Activated naive CD8-positive, alpha-beta T cell treated with anti-CD3 and anti-CD28 coated beads, Interleukin-2, amount 10 ng/mL, durations not matched to agents 7 days and 5 days (primary cell): Measurements from ENCODE around the gene ZNF471. TPM values are rescaled to one million over a fixed set of nuclear protein-coding genes. Genes with fewer than 3 reads are reported as not detected.
A peak's percentile ranks its signal among the peaks of the same experiment; 100 is the strongest.

Source experiments
- ATAC-seq: fragments of 150-1000 bp; cut with Tn5 transposase; one replicate; pipeline ENCODE4 v1.10.0; 2021; ENCODE audit warnings: low read depth, moderate library complexity
- POLR2A ChIA-PET: fragments of 350-600 bp; sonication (Branson Sonifier 250); formaldehyde crosslinking; loops from one replicate; lab custom pipeline; 2021; ENCODE audit warnings: antibody characterized with exemption; lab: Charles Lee
- DNase-seq: peaks from one replicate; pipeline ENCODE4 v3.0.0; 2021
- H3K27ac Mint-ChIP-seq: one replicate; pipeline ENCODE4 v1.8.0; 2022; ENCODE audit warnings: mild to moderate bottlenecking, mixed read lengths
- H3K27me3 Mint-ChIP-seq: one replicate; pipeline ENCODE4 v1.8.0; 2022; ENCODE audit warnings: mild to moderate bottlenecking, moderate library complexity, mixed read lengths
- H3K36me3 Mint-ChIP-seq: one replicate; pipeline ENCODE4 v1.8.0; 2021; ENCODE audit warnings: mild to moderate bottlenecking, mixed read lengths
- H3K4me1 Mint-ChIP-seq: one replicate; pipeline ENCODE4 v1.8.0; 2021; ENCODE audit warnings: mixed read lengths
- H3K4me3 Mint-ChIP-seq: one replicate; pipeline ENCODE4 v1.8.0; 2022; ENCODE audit warnings: mild to moderate bottlenecking, moderate library complexity, mixed read lengths
- H3K9me3 Mint-ChIP-seq: one replicate; pipeline ENCODE4 v1.8.0; 2021; ENCODE audit warnings: mixed read lengths
- total RNA-seq, 2 experiments: library from RNA; stranded (reverse); gene quantifications; one replicate each; pipeline ENCODE4 v1.2.3, GENCODE V29; 2021

Gene ZNF471
- total RNA-seq, 2 experiments from 2014 or later = 1.5 to 4.0 TPM

GRCh38 chr19:56538761-56539263 is 31.2 kb downstream of the ZNF471 start, which contains the start of gene ZFP28:
Gene ZFP28 (plus strand): TSS chr19:56538948. CDS start chr19:56539019, 71 bp downstream.
- POLR2A ChIA-PET = interaction anchor here (0.8 to 2.3 kb wide), 5 partner anchors 27 to 634 kb away, joined by 3 to 8 read pairs (median 4); partner anchors contain the start of gene ZNF71
- DNase-seq (no peak), ATAC-seq (peak; percentile 77)
- Mint-ChIP-seq H3K4me1 (peaks cover 16% of the 10 kb centered on the region), H3K27ac (peak within 1 kb of the TSS; percentile 98), H3K4me3 (peak within 1 kb of the TSS; percentile 95), H3K36me3 (peaks cover 45% of the 10 kb centered on the region), H3K9me3 (peaks cover 34% of the 10 kb centered on the region), H3K27me3 (no peaks in the 10 kb centered on the region)

GRCh38 chr19:56543776-56544175 is 36.1 kb downstream of the ZNF471 start:
- POLR2A ChIA-PET = no interaction called here

GRCh38 chr19:56547535-56547934 is 39.9 kb downstream of the ZNF471 start:
- Mint-ChIP-seq H3K9me3 (peaks cover 29% of the 10 kb centered on the region), H3K27me3 (no peaks in the 10 kb centered on the region), H3K27ac (no peak overlapping the region), H3K4me1 (peaks cover under 1% of the 10 kb centered on the region), H3K36me3 (peaks cover 69% of the 10 kb centered on the region), H3K4me3 (no peak overlapping the region)
- DNase-seq (no peak), ATAC-seq (no peak)
- POLR2A ChIA-PET = no interaction called here

More at GRCh38 chr19:56543776-56544175, 36.1 kb downstream of the ZNF471 start:
- Mint-ChIP-seq H3K4me1 (peaks cover 13% of the 10 kb centered on the region), H3K9me3 (peaks cover 34% of the 10 kb centered on the region), H3K27me3 (no peaks in the 10 kb centered on the region), H3K4me3 (no peak overlapping the region), H3K27ac (no peak overlapping the region), H3K36me3 (peaks cover 70% of the 10 kb centered on the region)
- ATAC-seq (no peak), DNase-seq (no peak)

GRCh38 chr19:56554272-56554869 is 46.7 kb downstream of the ZNF471 start:
- peaks cover 45% of the 10 kb centered on the region for H3K9me3 Mint-ChIP-seq
- no peak for DNase-seq
- no peaks in the 10 kb centered on the region for H3K4me1 Mint-ChIP-seq
- no peak overlapping the region for H3K4me3 Mint-ChIP-seq
- no peaks in the 10 kb centered on the region for H3K27me3 Mint-ChIP-seq
- no peak overlapping the region for H3K27ac Mint-ChIP-seq
- POLR2A ChIA-PET = no interaction called here
- no peak for ATAC-seq
- H3K36me3 Mint-ChIP-seq = peaks cover 51% of the 10 kb centered on the region

- POLR2A ChIA-PET = no interaction called here
- peaks cover 31% of the 10 kb centered on the region for H3K36me3 Mint-ChIP-seq
- H3K4me1 Mint-ChIP-seq = peaks cover 2% of the 10 kb centered on the region
- no peaks in the 10 kb centered on the region for H3K27me3 Mint-ChIP-seq
- no peak for DNase-seq
- peaks cover 49% of the 10 kb centered on the region for H3K9me3 Mint-ChIP-seq
- H3K27ac Mint-ChIP-seq = no peak overlapping the region
- ATAC-seq = no peak
- no peak overlapping the region for H3K4me3 Mint-ChIP-seq
Observed at GRCh38 chr19:56562766-56563165, 55.1 kb downstream of the ZNF471 start.

GRCh38 chr19:56566904-56567273 is 59.2 kb downstream of the ZNF471 start:
- ATAC-seq (peak; percentile 47), DNase-seq (no peak)
- Mint-ChIP-seq H3K27ac (peak overlapping the region; percentile 89), H3K36me3 (peaks cover 55% of the 10 kb centered on the region), H3K27me3 (no peaks in the 10 kb centered on the region), H3K9me3 (peaks cover 29% of the 10 kb centered on the region), H3K4me1 (peaks cover 7% of the 10 kb centered on the region), H3K4me3 (peak overlapping the region; percentile 89)
- POLR2A ChIA-PET = interaction anchor here (0.5 to 1.3 kb wide), 2 partner anchors 27 to 1582 kb away, joined by 3 read pairs; no protein-coding TSS in a partner anchor

- ATAC-seq (peak; percentile 93), DNase-seq (peak; percentile 88)
- Mint-ChIP-seq H3K4me1 (peaks cover 7% of the 10 kb centered on the region), H3K27ac (peak within 1 kb of the TSS; percentile 89), H3K4me3 (peak within 1 kb of the TSS; percentile 89), H3K27me3 (no peaks in the 10 kb centered on the region), H3K9me3 (peaks cover 26% of the 10 kb centered on the region), H3K36me3 (peaks cover 60% of the 10 kb centered on the region)
- POLR2A ChIA-PET = interaction anchor here (0.5 to 1.3 kb wide), 2 partner anchors 28 to 1582 kb away, joined by 3 read pairs; no protein-coding TSS in a partner anchor
Observed at GRCh38 chr19:56567274-56568120, 59.8 kb downstream of the ZNF471 start, which contains the start of gene ZNF470. Gene ZNF470 (plus strand): TSS chr19:56567468. CDS start chr19:56570312, 2,844 bp downstream.

- H3K36me3 Mint-ChIP-seq = peaks cover 76% of the 10 kb centered on the region
- H3K27me3 Mint-ChIP-seq = no peaks in the 10 kb centered on the region
- H3K9me3 Mint-ChIP-seq = peaks cover 35% of the 10 kb centered on the region
- H3K27ac Mint-ChIP-seq = no peak overlapping the region
- no peak for DNase-seq
- peaks cover 5% of the 10 kb centered on the region for H3K4me1 Mint-ChIP-seq
- no peak for ATAC-seq
- H3K4me3 Mint-ChIP-seq = no peak overlapping the region
- POLR2A ChIA-PET = no interaction called here
Observed at GRCh38 chr19:56572589-56572988, 64.9 kb downstream of the ZNF471 start.

GRCh38 chr19:56573914-56574313 is 66.3 kb downstream of the ZNF471 start:
- ATAC-seq (no peak), DNase-seq (no peak)
- Mint-ChIP-seq H3K4me3 (no peak overlapping the region), H3K27me3 (no peaks in the 10 kb centered on the region), H3K9me3 (peaks cover 41% of the 10 kb centered on the region), H3K4me1 (no peaks in the 10 kb centered on the region), H3K27ac (no peak overlapping the region), H3K36me3 (peaks cover 76% of the 10 kb centered on the region)
- POLR2A ChIA-PET = no interaction called here

GRCh38 chr19:56577719-56578602 is 70.3 kb downstream of the ZNF471 start:
- POLR2A ChIA-PET = no interaction called here
- no peak for ATAC-seq
- peaks cover 46% of the 10 kb centered on the region for H3K9me3 Mint-ChIP-seq

More at GRCh38 chr19:56577719-56578602, 70.3 kb downstream of the ZNF471 start:
- Mint-ChIP-seq H3K27me3 (no peaks in the 10 kb centered on the region), H3K27ac (no peak overlapping the region), H3K4me1 (no peaks in the 10 kb centered on the region), H3K4me3 (no peak overlapping the region), H3K36me3 (peaks cover 52% of the 10 kb centered on the region)
- DNase-seq = no peak
